Astrocyte of the spinal cord (primary cell): ENCODE measurements around the gene NTN4.

ENCODE experiments used
- DNase-seq: peaks from one replicate; pipeline ENCODE4 v3.0.0; 2011; ENCODE audit warnings: low read depth, low spot score
- H3K4me3 ChIP-seq: 2 replicates; pipeline ENCODE4 v1.5.1; 2011; ENCODE audit warnings: low read depth, mild to moderate bottlenecking, low read length, moderate library complexity
- in situ Hi-C: cut with HindIII; loops from 2 replicates; pipeline ENCODE4 v1.10.0; 2017; ENCODE audit warnings: low sequenced_read_pairs
- TF ChIP-seq, protein P1 (sequence below): IDR thresholded peaks from 2 replicates; pipeline ENCODE4 v1.5.1; 2012; ENCODE audit warnings: low read depth, mild to moderate bottlenecking, low read length, inconsistent platforms

NTN4 gene

DNA sequence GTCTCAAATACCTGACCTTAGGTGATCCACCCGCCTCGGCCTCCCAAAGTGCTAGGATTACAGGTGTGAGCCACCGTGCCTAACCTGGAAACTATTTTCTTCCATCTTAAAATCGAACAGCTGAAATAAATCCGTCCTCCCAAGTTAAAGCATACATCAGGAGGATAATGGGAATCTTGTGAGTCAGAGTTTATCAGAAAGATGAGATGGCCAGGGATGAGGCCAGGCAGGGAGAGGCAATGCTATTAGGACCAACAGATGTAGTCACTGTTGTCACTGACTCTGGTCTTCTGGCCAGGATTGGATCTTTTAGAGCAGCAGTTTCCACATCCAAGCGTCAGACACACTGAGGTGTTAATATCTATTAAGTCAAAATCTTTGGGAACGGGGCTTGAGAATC lies 177.5 kb downstream of the NTN4 start:
- TF ChIP-seq, protein P1, sequence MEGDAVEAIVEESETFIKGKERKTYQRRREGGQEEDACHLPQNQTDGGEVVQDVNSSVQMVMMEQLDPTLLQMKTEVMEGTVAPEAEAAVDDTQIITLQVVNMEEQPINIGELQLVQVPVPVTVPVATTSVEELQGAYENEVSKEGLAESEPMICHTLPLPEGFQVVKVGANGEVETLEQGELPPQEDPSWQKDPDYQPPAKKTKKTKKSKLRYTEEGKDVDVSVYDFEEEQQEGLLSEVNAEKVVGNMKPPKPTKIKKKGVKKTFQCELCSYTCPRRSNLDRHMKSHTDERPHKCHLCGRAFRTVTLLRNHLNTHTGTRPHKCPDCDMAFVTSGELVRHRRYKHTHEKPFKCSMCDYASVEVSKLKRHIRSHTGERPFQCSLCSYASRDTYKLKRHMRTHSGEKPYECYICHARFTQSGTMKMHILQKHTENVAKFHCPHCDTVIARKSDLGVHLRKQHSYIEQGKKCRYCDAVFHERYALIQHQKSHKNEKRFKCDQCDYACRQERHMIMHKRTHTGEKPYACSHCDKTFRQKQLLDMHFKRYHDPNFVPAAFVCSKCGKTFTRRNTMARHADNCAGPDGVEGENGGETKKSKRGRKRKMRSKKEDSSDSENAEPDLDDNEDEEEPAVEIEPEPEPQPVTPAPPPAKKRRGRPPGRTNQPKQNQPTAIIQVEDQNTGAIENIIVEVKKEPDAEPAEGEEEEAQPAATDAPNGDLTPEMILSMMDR, result no peak
- H3K4me3 ChIP-seq, result no peak overlapping the region
- in situ Hi-C loops, result no loop called here
- DNase-seq, result no peak

DNA sequence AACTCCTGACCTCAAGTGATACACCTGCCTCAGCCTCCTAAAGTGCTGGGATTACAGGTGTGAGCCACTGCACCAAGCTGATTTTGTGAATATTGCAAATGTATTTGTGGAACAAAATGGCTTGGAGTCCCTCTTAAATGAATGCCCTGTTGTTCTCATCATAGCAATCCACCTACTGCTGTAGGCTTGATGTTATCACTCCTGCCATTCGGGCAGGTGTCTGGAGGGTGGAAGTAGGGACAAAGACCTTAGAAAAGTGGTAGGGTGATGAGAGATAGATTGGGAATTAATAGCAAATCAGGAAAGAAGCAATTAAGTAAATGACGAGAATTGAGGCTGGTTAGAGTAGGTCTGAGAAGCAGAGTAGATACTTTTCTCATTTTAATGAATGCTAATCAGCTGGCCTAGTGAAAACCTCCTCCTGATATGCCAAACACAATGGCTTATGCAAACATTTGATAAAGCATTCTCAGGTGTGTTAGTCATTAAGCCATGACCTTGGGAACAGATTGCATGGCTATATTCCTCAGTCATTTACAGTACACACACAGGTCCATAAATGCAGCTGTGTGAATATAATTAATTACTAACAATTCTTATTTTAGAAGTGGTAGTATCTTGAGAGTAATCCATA lies 178.8 kb downstream of the NTN4 start:
- TF ChIP-seq, protein P1, result no peak
- in situ Hi-C loops, result no loop called here
- no peak for DNase-seq
- no peak overlapping the region for H3K4me3 ChIP-seq

DNA sequence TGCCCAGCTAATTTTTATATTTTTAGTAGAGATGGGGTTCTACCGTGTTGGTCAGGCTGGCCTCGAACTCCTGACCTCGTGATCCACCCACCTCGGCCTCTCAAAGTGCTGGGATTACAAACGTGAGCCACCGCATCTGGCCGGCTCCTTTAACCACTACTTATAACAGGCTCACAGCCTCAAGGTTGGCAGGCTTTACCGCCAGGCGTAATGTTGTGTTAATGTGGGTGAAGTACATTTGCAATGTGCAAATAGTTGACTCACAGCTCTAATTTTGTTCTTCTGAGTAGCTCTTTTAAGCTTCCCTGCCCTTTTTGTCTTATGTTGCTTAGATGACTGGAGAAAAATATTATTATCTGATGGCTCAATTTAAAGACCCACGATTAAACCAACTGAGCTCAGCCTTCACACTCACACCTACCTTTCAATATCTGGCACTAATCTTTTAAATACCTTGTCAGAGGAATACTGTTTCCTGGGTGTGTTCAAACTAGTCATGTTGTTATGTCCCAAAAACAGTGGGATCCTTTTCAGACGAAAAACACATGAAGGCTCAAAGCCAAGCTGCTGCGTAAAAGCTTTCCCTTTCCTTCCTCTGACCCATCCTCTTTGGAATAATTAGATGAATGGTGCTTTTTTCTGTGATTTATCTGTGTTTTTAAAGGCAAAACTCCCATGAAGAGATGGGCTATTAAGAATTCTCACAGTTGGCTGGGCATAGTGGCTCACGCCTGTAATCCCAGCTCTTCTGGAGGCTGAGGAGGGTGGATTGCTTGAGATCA lies 182.1 kb downstream of the NTN4 start:
- H3K4me3 ChIP-seq, result no peak overlapping the region
- in situ Hi-C loops, result no loop called here
- TF ChIP-seq, protein P1, result no peak
- DNase-seq, result peak; percentile 94
